ENCODE results near the gene UNC13A. TPM values are rescaled to one million over a fixed set of nuclear protein-coding genes. Genes with fewer than 3 reads are reported as not detected.

UNC13A gene
- total and polyA plus RNA-seq, 2 of the 13 experiments (the other 11 are each of a cell fraction or from before 2014, with no cell fraction given), result 0.11 to 0.45 TPM

- TF ChIP-seq CSRNP2 (CRISPR knock-in tag; conservative IDR thresholded peaks at IDR 0.05; ENCODE audit: low read depth) (no peak), POGK (CRISPR knock-in tag; conservative IDR thresholded peaks at IDR 0.05) (0 out of 2 replicates have a peak, but pooled peaks have one; percentile 22), ZNF768 (CRISPR knock-in tag; IDR thresholded peaks at IDR 0.05) (peak; percentile 25; the same call in 1 of the 2 replicates), ZNF431 (CRISPR knock-in tag; IDR thresholded peaks at IDR 0.05; ENCODE audit: borderline replicate concordance, low read depth) (no peak), ZMYM3 (CRISPR knock-in tag; IDR thresholded peaks at IDR 0.05) (peak; percentile 59; the same call in 1 of the 2 replicates), HMGXB3 (CRISPR knock-in tag; IDR thresholded peaks at IDR 0.05; ENCODE audit: borderline replicate concordance) (peak; percentile 51; the same call in 1 of the 2 replicates), MTERF4 (CRISPR knock-in tag; IDR thresholded peaks at IDR 0.05) (no peak), RNF219 (CRISPR knock-in tag; IDR thresholded peaks at IDR 0.05) (no peak), NR2F1 (CRISPR knock-in tag; IDR thresholded peaks at IDR 0.05) (no peak), ZXDC (CRISPR knock-in tag; IDR thresholded peaks at IDR 0.05) (0 out of 2 replicates have a peak, but pooled peaks have one; percentile 22), SOX6 (IDR thresholded peaks at IDR 0.05) (no peak), SOX6 (CRISPR knock-in tag; IDR thresholded peaks at IDR 0.05) (no peak)
Measured at GRCh38 chr19:17718947-17719711, 31.0 kb upstream of the UNC13A start, which contains the start of gene MAP1S (continued).

Measured in HepG2 (cell line).